ENCODE measurements around the gene NDFIP1.

DNA sequence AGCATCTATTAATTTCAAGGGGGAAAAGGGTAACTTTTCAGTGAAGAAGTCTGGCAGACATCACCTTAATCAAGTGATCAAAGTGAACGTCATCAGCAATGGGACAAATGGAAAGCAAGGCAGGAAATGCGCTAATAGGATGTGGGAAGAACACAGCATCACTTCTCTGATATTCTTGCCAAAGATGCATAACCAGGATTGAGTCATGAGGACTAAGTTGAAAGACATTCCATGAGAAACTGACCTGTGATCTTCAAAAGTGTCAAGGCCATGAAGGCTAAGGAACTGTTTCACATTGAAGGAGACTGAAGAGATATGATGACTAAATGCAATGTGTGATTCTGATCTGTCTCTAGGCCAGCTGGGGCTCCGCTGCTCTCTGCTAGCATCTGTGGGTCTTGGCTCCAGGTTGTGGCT, 92.9 kb downstream of the NDFIP1 start:
- TF ChIP-seq POLR2A (IDR thresholded peaks at IDR 0.05; ENCODE audit: low read length) (no peak), GATA1 (IDR thresholded peaks at IDR 0.05; ENCODE audit: low read depth, low read length) (no peak)
